Neutrophil (primary cell): Measurements from ENCODE around the gene NUDT15.

ENCODE experiments used
- H3K27ac ChIP-seq: fragments of 200-600 bp; sonication (generic); 2 replicates; pipeline ENCODE4 v1.5.1; 2016; ENCODE audit warnings: mild to moderate bottlenecking, moderate library complexity
- H3K27me3 ChIP-seq: fragments of 200-600 bp; sonication (generic); 2 replicates; pipeline ENCODE4 v1.6.0; 2016; ENCODE audit warnings: mild to moderate bottlenecking
- H3K36me3 ChIP-seq: fragments of 200-600 bp; sonication (generic); 2 replicates; pipeline ENCODE4 v1.5.1; 2017
- H3K4me1 ChIP-seq, 2 experiments: fragments of 200-600 bp in 1 of 2; sonication (generic) in 1 of 2; 1 replicate in 1 of 2; 2 replicates in 1 of 2; pipeline versions ENCODE4 v1.5.1 to v1.6.1; 2013 to 2016; ENCODE audit warnings: low read depth in 1 of 2, low read length in 1 of 2, mild to moderate bottlenecking in 1 of 2, moderate library complexity in 1 of 2; ENCODE audit not compliant: control insufficient read depth in 1 of 2, insufficient read depth in 1 of 2
- H3K4me3 ChIP-seq, 2 experiments: fragments of 200-600 bp in 1 of 2; sonication (generic) in 1 of 2; 1 replicate in 1 of 2; 2 replicates in 1 of 2; pipeline ENCODE4 v1.5.1; 2013 to 2016; ENCODE audit warnings: low read depth in 1 of 2, low read length in 1 of 2, mild to moderate bottlenecking in 1 of 2, moderate library complexity in 1 of 2
- H3K9me3 ChIP-seq: fragments of 200-600 bp; sonication (generic); 2 replicates; pipeline ENCODE4 v1.5.1; 2016
- CTCF ChIP-seq: fragments of 200-600 bp; sonication (generic); IDR thresholded peaks from 2 replicates; pipeline ENCODE4 v1.5.1; 2016; ENCODE audit warnings: antibody characterized with exemption

Gene NUDT15

GRCh38 chr13:48028066-48028465 lies 9.5 kb upstream of the NUDT15 start:
- no peaks in the 10 kb centered on the region for H3K36me3 ChIP-seq
- no peaks in the 10 kb centered on the region for H3K27me3 ChIP-seq
- H3K4me1 ChIP-seq = no peaks in the 10 kb centered on the region
- H3K9me3 ChIP-seq = peaks cover 11% of the 10 kb centered on the region
- no peak overlapping the region for H3K27ac ChIP-seq
- TF ChIP-seq CTCF = no peak
- no peak overlapping the region for H3K4me3 ChIP-seq

- TF ChIP-seq CTCF = no peak
- Histone ChIP-seq H3K27me3 (no peaks in the 10 kb centered on the region), H3K9me3 (peaks cover 11% of the 10 kb centered on the region), H3K4me3 (no peak overlapping the region), H3K27ac (no peak overlapping the region), H3K4me1 (no peaks in the 10 kb centered on the region), H3K36me3 (no peaks in the 10 kb centered on the region)
Observed at GRCh38 chr13:48029859-48030258, 7.7 kb upstream of the NUDT15 start.

GRCh38 chr13:48038761-48039160 lies 1.2 kb downstream of the NUDT15 start:
- no peaks in the 10 kb centered on the region for H3K9me3 ChIP-seq
- H3K4me1 ChIP-seq = peaks cover 15 to 17% of the 10 kb centered on the region in 2 experiments
- H3K36me3 ChIP-seq = no peaks in the 10 kb centered on the region
- H3K4me3 ChIP-seq = peak overlapping the region in 1 of 2 experiments; percentile 91
- no peaks in the 10 kb centered on the region for H3K27me3 ChIP-seq
- no peak for TF ChIP-seq CTCF
- H3K27ac ChIP-seq = no peak overlapping the region

- peaks cover 15 to 17% of the 10 kb centered on the region in 2 experiments for H3K4me1 ChIP-seq
Observed at GRCh38 chr13:48040049-48040448, 2.5 kb downstream of the NUDT15 start.

GRCh38 chr13:48040896-48041295 lies 3.4 kb downstream of the NUDT15 start:
- Histone ChIP-seq H3K27me3 (no peaks in the 10 kb centered on the region), H3K27ac (no peak overlapping the region), H3K9me3 (no peaks in the 10 kb centered on the region), H3K36me3 (no peaks in the 10 kb centered on the region), H3K4me1 (peaks cover 15 to 17% of the 10 kb centered on the region in 2 experiments), H3K4me3 (no peak overlapping the region)
- TF ChIP-seq CTCF = no peak

More at GRCh38 chr13:48040049-48040448, 2.5 kb downstream of the NUDT15 start:
- Histone ChIP-seq H3K4me3 (no peak overlapping the region), H3K36me3 (no peaks in the 10 kb centered on the region), H3K9me3 (no peaks in the 10 kb centered on the region), H3K27ac (no peak overlapping the region), H3K27me3 (no peaks in the 10 kb centered on the region)
- TF ChIP-seq CTCF = no peak

GRCh38 chr13:48042894-48043293 lies 5.4 kb downstream of the NUDT15 start:
- TF ChIP-seq CTCF = no peak
- Histone ChIP-seq H3K36me3 (peaks cover 15% of the 10 kb centered on the region), H3K4me3 (no peak overlapping the region), H3K9me3 (no peaks in the 10 kb centered on the region), H3K27ac (no peak overlapping the region), H3K27me3 (no peaks in the 10 kb centered on the region), H3K4me1 (peaks cover 7 to 10% of the 10 kb centered on the region in 2 experiments)
